Activated naive CD4-positive, alpha-beta T cell treated with anti-CD3 and anti-CD28 coated beads, Interleukin-2, amount 50 U/mL, for 24 hours (primary cell): Measurements from ENCODE around the gene SEPTIN5.

Source experiments
- H3K27ac Mint-ChIP-seq: one replicate; pipeline ENCODE4 v1.8.0; 2021; ENCODE audit warnings: mild to moderate bottlenecking, mixed read lengths
- H3K27me3 Mint-ChIP-seq: one replicate; pipeline ENCODE4 v1.8.0; 2021; ENCODE audit warnings: mixed read lengths
- H3K36me3 Mint-ChIP-seq: one replicate; pipeline ENCODE4 v1.8.0; 2021; ENCODE audit warnings: mixed read lengths
- H3K4me1 Mint-ChIP-seq: one replicate; pipeline ENCODE4 v1.8.0; 2021; ENCODE audit warnings: mixed read lengths
- H3K4me3 Mint-ChIP-seq: one replicate; pipeline ENCODE4 v1.8.0; 2021; ENCODE audit warnings: mild to moderate bottlenecking, mixed read lengths
- H3K9me3 Mint-ChIP-seq: one replicate; pipeline ENCODE4 v1.8.0; 2021; ENCODE audit warnings: mixed read lengths

The SEPTIN5 gene

GRCh38 chr22:19754701-19755144 is 40.4 kb downstream of the SEPTIN5 start:
- no peak overlapping the region for H3K4me3 Mint-ChIP-seq
- H3K27ac Mint-ChIP-seq, result no peak overlapping the region
- H3K4me1 Mint-ChIP-seq, result peaks cover 22% of the 10 kb centered on the region
- peaks cover 18% of the 10 kb centered on the region for H3K27me3 Mint-ChIP-seq
- H3K9me3 Mint-ChIP-seq, result no peaks in the 10 kb centered on the region
- H3K36me3 Mint-ChIP-seq, result no peaks in the 10 kb centered on the region

GRCh38 chr22:19755145-19755710 is 40.9 kb downstream of the SEPTIN5 start:
- Mint-ChIP-seq H3K27me3 (peaks cover 23% of the 10 kb centered on the region), H3K4me1 (peaks cover 27% of the 10 kb centered on the region), H3K9me3 (no peaks in the 10 kb centered on the region), H3K4me3 (no peak overlapping the region), H3K27ac (no peak overlapping the region), H3K36me3 (peaks cover 3% of the 10 kb centered on the region)

GRCh38 chr22:19755722-19756287 is 41.5 kb downstream of the SEPTIN5 start:
- Mint-ChIP-seq H3K36me3 (peaks cover 3% of the 10 kb centered on the region), H3K9me3 (no peaks in the 10 kb centered on the region), H3K27me3 (peaks cover 24% of the 10 kb centered on the region), H3K27ac (no peak overlapping the region), H3K4me1 (peaks cover 29% of the 10 kb centered on the region), H3K4me3 (peak overlapping the region; percentile 67)

GRCh38 chr22:19756288-19757128 is 42.2 kb downstream of the SEPTIN5 start:
- Mint-ChIP-seq H3K27me3 (peaks cover 25% of the 10 kb centered on the region), H3K4me3 (peak overlapping the region; percentile 67), H3K4me1 (peaks cover 30% of the 10 kb centered on the region), H3K27ac (no peak overlapping the region), H3K9me3 (no peaks in the 10 kb centered on the region), H3K36me3 (peaks cover 3% of the 10 kb centered on the region)

GRCh38 chr22:19757140-19757984 is 43.1 kb downstream of the SEPTIN5 start:
- peaks cover 3% of the 10 kb centered on the region for H3K36me3 Mint-ChIP-seq
- peaks cover 30% of the 10 kb centered on the region for H3K27me3 Mint-ChIP-seq
- H3K9me3 Mint-ChIP-seq, result no peaks in the 10 kb centered on the region
- H3K27ac Mint-ChIP-seq, result no peak overlapping the region
- peak overlapping the region; percentile 70 for H3K4me3 Mint-ChIP-seq
- H3K4me1 Mint-ChIP-seq, result peaks cover 32% of the 10 kb centered on the region

GRCh38 chr22:19757985-19758895 is 43.9 kb downstream of the SEPTIN5 start:
- H3K9me3 Mint-ChIP-seq, result no peaks in the 10 kb centered on the region
- H3K4me3 Mint-ChIP-seq, result peak overlapping the region; percentile 70
- no peak overlapping the region for H3K27ac Mint-ChIP-seq
- peaks cover 32% of the 10 kb centered on the region for H3K4me1 Mint-ChIP-seq
- H3K36me3 Mint-ChIP-seq, result peaks cover 3% of the 10 kb centered on the region
- peaks cover 30% of the 10 kb centered on the region for H3K27me3 Mint-ChIP-seq

GRCh38 chr22:19758896-19759426 is 44.7 kb downstream of the SEPTIN5 start:
- H3K27me3 Mint-ChIP-seq, result peaks cover 34% of the 10 kb centered on the region
- H3K27ac Mint-ChIP-seq, result no peak overlapping the region
- no peaks in the 10 kb centered on the region for H3K9me3 Mint-ChIP-seq
- H3K36me3 Mint-ChIP-seq, result peaks cover 3% of the 10 kb centered on the region
- no peak overlapping the region for H3K4me3 Mint-ChIP-seq
- H3K4me1 Mint-ChIP-seq, result peaks cover 32% of the 10 kb centered on the region

- peaks cover 3% of the 10 kb centered on the region for H3K36me3 Mint-ChIP-seq
- H3K27me3 Mint-ChIP-seq, result peaks cover 34% of the 10 kb centered on the region
- no peaks in the 10 kb centered on the region for H3K9me3 Mint-ChIP-seq
- peaks cover 32% of the 10 kb centered on the region for H3K4me1 Mint-ChIP-seq
- H3K27ac Mint-ChIP-seq, result no peak overlapping the region
- peak overlapping the region; percentile 91 for H3K4me3 Mint-ChIP-seq
Measured at GRCh38 chr22:19759427-19760057, 45.2 kb downstream of the SEPTIN5 start.

GRCh38 chr22:19760058-19760950 is 46.0 kb downstream of the SEPTIN5 start, which contains the start of gene TBX1:
TSS of gene TBX1 (plus strand) at chr22:19760778. CDS start at chr22:19760844, 66 bp downstream.
- Mint-ChIP-seq H3K27ac (peak within 1 kb of the TSS; percentile 56), H3K9me3 (no peaks in the 10 kb centered on the region), H3K4me3 (peak within 1 kb of the TSS; percentile 91), H3K36me3 (peaks cover 6% of the 10 kb centered on the region), H3K4me1 (peaks cover 36% of the 10 kb centered on the region), H3K27me3 (peaks cover 39% of the 10 kb centered on the region)

- Mint-ChIP-seq H3K27me3 (peaks cover 40% of the 10 kb centered on the region), H3K4me1 (peaks cover 30% of the 10 kb centered on the region), H3K36me3 (peaks cover 6% of the 10 kb centered on the region), H3K27ac (no peak overlapping the region), H3K4me3 (peak overlapping the region; percentile 80), H3K9me3 (no peaks in the 10 kb centered on the region)
Measured at GRCh38 chr22:19760951-19761724, 46.8 kb downstream of the SEPTIN5 start.

GRCh38 chr22:19761725-19762567 is 47.6 kb downstream of the SEPTIN5 start:
- Mint-ChIP-seq H3K4me1 (peaks cover 25% of the 10 kb centered on the region), H3K27me3 (peaks cover 37% of the 10 kb centered on the region)

More at GRCh38 chr22:19761725-19762567, 47.6 kb downstream of the SEPTIN5 start:
- H3K4me3 Mint-ChIP-seq, result peak overlapping the region; percentile 80
- H3K9me3 Mint-ChIP-seq, result no peaks in the 10 kb centered on the region
- peaks cover 6% of the 10 kb centered on the region for H3K36me3 Mint-ChIP-seq
- no peak overlapping the region for H3K27ac Mint-ChIP-seq
